IMR-90 (cell line): Measurements from ENCODE around the gene NBPF6. TPM values are rescaled to one million over a fixed set of nuclear protein-coding genes. Genes with fewer than 3 reads are reported as not detected.

Source experiments
- ATAC-seq: fragments of 200-7000 bp; cut with Tn5 transposase; 2 replicates; pipeline ENCODE4 v1.9.1; 2020; ENCODE audit warnings: low read depth, mild to moderate bottlenecking, moderate library complexity
- BruUV-seq: library from RNA; stranded (reverse); fragments of 400-500 nt; replicated peaks from 2 replicates; lab custom pipeline; 2021; lab: Mats Ljungman, UMichigan
- CTCF ChIA-PET: fragments of 300-600 bp; formaldehyde crosslinking; extraction: SDS; loops from one replicate; lab custom pipeline; 2021; ENCODE audit warnings: antibody characterized with exemption; lab: Yijun Ruan, JAX
- POLR2A ChIA-PET: fragments of 300-600 bp; sonication (Branson Sonifier 250); formaldehyde crosslinking; loops from one replicate; lab custom pipeline; 2022; ENCODE audit warnings: antibody characterized with exemption; ENCODE audit not compliant: unreplicated experiment; lab: Charles Lee
- DNase-seq: peaks from one replicate; pipeline ENCODE4 v3.0.0; 2013
- H2AFZ ChIP-seq: replicated peaks from 2 replicates; pipeline ENCODE3; 2013; ENCODE audit warnings: low read length, mild to moderate bottlenecking; ENCODE audit not compliant: poor library complexity
- H2AK5ac ChIP-seq: 2 replicates; pipeline ENCODE4 v1.6.1; 2013; ENCODE audit warnings: low read depth, low read length, inconsistent platforms
- H2AK9ac ChIP-seq: replicated peaks from 2 replicates; pipeline ENCODE3; 2013; ENCODE audit warnings: mild to moderate bottlenecking, low read depth, low read length, moderate library complexity; ENCODE audit not compliant: poor library complexity
- H2BK120ac ChIP-seq: 2 replicates; pipeline ENCODE4 v1.6.1; 2013; ENCODE audit warnings: low read depth, low read length, inconsistent platforms
- H2BK15ac ChIP-seq: 3 replicates; pipeline ENCODE4 v1.6.1; 2013; ENCODE audit warnings: low read depth, low read length, inconsistent platforms
- H2BK20ac ChIP-seq: 2 replicates; pipeline ENCODE4 v1.6.1; 2013; ENCODE audit warnings: low read depth, mild to moderate bottlenecking, inconsistent platforms, low read length, moderate library complexity
- H2BK5ac ChIP-seq: 2 replicates; pipeline ENCODE4 v1.6.1; 2013; ENCODE audit warnings: mild to moderate bottlenecking, low read depth, low read length, inconsistent platforms; ENCODE audit not compliant: poor library complexity, severe bottlenecking
- H3K14ac ChIP-seq: replicated peaks from 2 replicates; pipeline ENCODE4 v1.6.1; 2013; ENCODE audit warnings: low read depth, low read length, inconsistent platforms
- H3K18ac ChIP-seq: 2 replicates; pipeline ENCODE4 v1.6.1; 2013; ENCODE audit warnings: low read depth, low read length, control low read depth
- H3K23ac ChIP-seq: 2 replicates; pipeline ENCODE4 v1.6.1; 2013; ENCODE audit warnings: low read depth, low read length, inconsistent platforms
- H3K27ac ChIP-seq: 2 replicates; pipeline ENCODE4 v1.5.1; 2013; ENCODE audit warnings: mild to moderate bottlenecking, control low read depth, low read length; ENCODE audit not compliant: insufficient read depth
- H3K27me3 ChIP-seq: 2 replicates; pipeline ENCODE4 v1.6.1; 2013; ENCODE audit warnings: low read length; ENCODE audit not compliant: control insufficient read depth, insufficient read depth
- H3K36me3 ChIP-seq: 2 replicates; pipeline ENCODE4 v1.6.1; 2013; ENCODE audit warnings: low read length, mixed read lengths; ENCODE audit not compliant: control insufficient read depth, insufficient read depth
- H3K4ac ChIP-seq: 2 replicates; pipeline ENCODE4 v1.6.1; 2013; ENCODE audit warnings: low read depth, low read length, inconsistent platforms
- H3K4me1 ChIP-seq: 2 replicates; pipeline ENCODE4 v1.6.1; 2013; ENCODE audit warnings: low read length, mixed read lengths; ENCODE audit not compliant: control insufficient read depth, insufficient read depth
- H3K4me2 ChIP-seq: 2 replicates; pipeline ENCODE4 v1.6.1; 2013; ENCODE audit warnings: low read depth, mild to moderate bottlenecking, control low read depth, low read length, moderate library complexity
- H3K4me3 ChIP-seq: 2 replicates; pipeline ENCODE4 v1.5.1; 2013; ENCODE audit warnings: low read depth, mild to moderate bottlenecking, control low read depth, low read length, moderate library complexity; ENCODE audit not compliant: insufficient read depth
- H3K56ac ChIP-seq: 2 replicates; pipeline ENCODE4 v1.6.1; 2013; ENCODE audit warnings: low read length, inconsistent platforms; ENCODE audit not compliant: insufficient read depth; ENCODE audit errors: extremely low read depth
- H3K79me1 ChIP-seq, 2 experiments: 2 replicates each; pipeline ENCODE4 v1.6.1; 2013; ENCODE audit warnings: low read length in 2 of 2, inconsistent platforms in 1 of 2, low read depth in 1 of 2
- H3K9ac ChIP-seq: 2 replicates; pipeline ENCODE4 v1.6.1; 2013; ENCODE audit warnings: low read depth, low read length, control low read depth
- H3K9me1 ChIP-seq: 2 replicates; pipeline ENCODE4 v1.6.1; 2013; ENCODE audit warnings: low read length, inconsistent platforms; ENCODE audit not compliant: insufficient read depth
- H3K9me3 ChIP-seq: 2 replicates; pipeline ENCODE4 v1.6.1; 2013; ENCODE audit warnings: low read length; ENCODE audit not compliant: control insufficient read depth, insufficient read depth
- H4K20me1 ChIP-seq: 2 replicates; pipeline ENCODE4 v1.6.1; 2013; ENCODE audit warnings: low read length, inconsistent platforms; ENCODE audit not compliant: insufficient read depth
- H4K5ac ChIP-seq: 2 replicates; pipeline ENCODE4 v1.6.1; 2013; ENCODE audit warnings: mild to moderate bottlenecking, low read depth, low read length, control low read depth
- H4K8ac ChIP-seq, 2 experiments: 2 replicates each; pipeline ENCODE4 v1.6.1; 2013; ENCODE audit warnings: low read depth in 2 of 2, low read length in 2 of 2, control low read depth in 1 of 2, inconsistent platforms in 1 of 2
- H4K91ac ChIP-seq: 2 replicates; pipeline ENCODE4 v1.6.1; 2013; ENCODE audit warnings: low read depth, low read length, inconsistent platforms; ENCODE audit not compliant: insufficient read depth
- BHLHE40 ChIP-seq: fragments of 150-350 bp; IDR thresholded peaks from 2 replicates; pipeline ENCODE4 v1.6.1; 2016; ENCODE audit warnings: mild to moderate bottlenecking, low read depth, low read length
- WGBS, 2 experiments: methylation state at CpG; one replicate each; pipeline versions ENCODE4 v1.1.5 to v1.1.7; 2013; ENCODE audit warnings: missing lambda C conversion rate in 2 of 2; ENCODE audit not compliant: insufficient read length in 1 of 2; ENCODE audit errors: extremely low coverage in 2 of 2; 5-methylcytosine and 5-hydroxymethylcytosine counted together
- dilution Hi-C: fragments of 300-500 bp; cut with HindIII; formaldehyde crosslinking; loops from one replicate; pipeline ENCODE4 v1.14.3; 2018; ENCODE audit warnings: low sequenced_read_pairs; ENCODE audit not compliant: unreplicated experiment
- in situ Hi-C: fragments of 300-500 bp; cut with MboI; formaldehyde crosslinking; loops from 3 replicates; pipeline ENCODE4 v1.14.3; 2019; ENCODE audit warnings: low sequenced_read_pairs, inconsistent platforms, mixed read lengths
- intact Hi-C: fragments of 100-400 bp; cut with micrococcal nuclease; formaldehyde crosslinking; loops from 2 replicates; pipeline ENCODE4 v1.10.0; 2022
- polyA plus RNA-seq, 3 experiments: library from polyadenylated mRNA; depleted of rRNA; stranded (reverse); fragments of >200 nt; gene quantifications; 2 replicates each; pipeline ENCODE4 v1.2.3, GENCODE V29; 2012; ENCODE audit warnings: low replicate concordance in 1 of 3
- total RNA-seq: library from RNA; depleted of rRNA; stranded (reverse); fragments of >200 nt; gene quantifications from 2 replicates; pipeline ENCODE4 v1.2.3, GENCODE V29; 2012
- TF ChIP-seq, protein P1 (sequence below): conservative IDR thresholded peaks from 2 replicates; pipeline ENCODE4 v1.5.1; 2012; ENCODE audit warnings: mild to moderate bottlenecking, low read depth, low read length, improper control_type of control experiment

Gene NBPF6
- total and polyA plus RNA-seq, 2 of the 4 experiments (the other 2 are of a cell fraction): not detected

DNA sequence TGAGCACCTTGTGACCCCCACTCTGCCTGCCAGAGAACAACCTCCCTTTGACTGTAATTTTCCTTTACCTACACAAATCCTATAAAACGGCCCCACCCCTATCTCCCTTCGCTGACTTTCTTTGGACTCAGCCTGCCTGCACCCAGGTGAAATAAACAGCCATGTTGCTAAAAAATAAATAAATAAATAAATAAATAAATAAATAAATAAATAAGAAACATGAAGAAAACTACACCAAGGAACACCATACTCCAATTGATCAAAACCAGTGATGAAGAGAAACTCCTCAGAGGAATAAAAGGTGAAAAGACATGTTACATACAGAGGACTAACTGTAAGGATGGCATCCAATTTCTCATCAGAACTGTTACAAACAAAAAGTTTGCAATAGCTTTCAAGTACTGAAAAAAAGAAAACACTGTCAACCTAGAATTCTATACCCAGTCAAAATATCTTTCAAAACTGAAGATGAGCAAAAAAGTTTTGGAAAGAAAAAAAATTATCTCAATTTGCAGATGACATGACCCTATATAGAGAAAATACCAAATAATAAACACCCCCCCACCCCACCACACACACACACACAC, 28.4 kb downstream of the NBPF6 start:
- H2BK20ac ChIP-seq: no peak overlapping the region
- POLR2A ChIA-PET: no interaction called here
- no peaks in the 10 kb centered on the region for H3K36me3 ChIP-seq
- no peaks in the 10 kb centered on the region for H3K79me1 ChIP-seq
- H2BK15ac ChIP-seq: no peak overlapping the region
- no peak overlapping the region for H3K4me2 ChIP-seq
- H4K8ac ChIP-seq: no peak overlapping the region
- CTCF ChIA-PET: no interaction called here
- H3K4me1 ChIP-seq: no peaks in the 10 kb centered on the region
- H3K9me1 ChIP-seq: no peaks in the 10 kb centered on the region
- no peak overlapping the region for H2BK5ac ChIP-seq
- no peak overlapping the region for H3K9ac ChIP-seq
- no peaks in the 10 kb centered on the region for H3K9me3 ChIP-seq
- no peak overlapping the region for H3K14ac ChIP-seq
- no peak overlapping the region for H2AK5ac ChIP-seq
- H2BK120ac ChIP-seq: no peak overlapping the region
- no peak overlapping the region for H4K91ac ChIP-seq
- no peak overlapping the region for H4K5ac ChIP-seq
- H3K4ac ChIP-seq: no peak overlapping the region
- H3K4me3 ChIP-seq: no peak overlapping the region
- ATAC-seq (no peak), DNase-seq (no peak)
- no peak overlapping the region for H2AFZ ChIP-seq
- no peak overlapping the region for H3K27ac ChIP-seq
- no peak overlapping the region for H3K18ac ChIP-seq
- in situ Hi-C loops (no loop called here), dilution Hi-C loops (no loop called here), intact Hi-C loops (no loop called here)
- no peaks in the 10 kb centered on the region for H3K27me3 ChIP-seq
- H4K20me1 ChIP-seq: no peaks in the 10 kb centered on the region
- TF ChIP-seq, protein P1, sequence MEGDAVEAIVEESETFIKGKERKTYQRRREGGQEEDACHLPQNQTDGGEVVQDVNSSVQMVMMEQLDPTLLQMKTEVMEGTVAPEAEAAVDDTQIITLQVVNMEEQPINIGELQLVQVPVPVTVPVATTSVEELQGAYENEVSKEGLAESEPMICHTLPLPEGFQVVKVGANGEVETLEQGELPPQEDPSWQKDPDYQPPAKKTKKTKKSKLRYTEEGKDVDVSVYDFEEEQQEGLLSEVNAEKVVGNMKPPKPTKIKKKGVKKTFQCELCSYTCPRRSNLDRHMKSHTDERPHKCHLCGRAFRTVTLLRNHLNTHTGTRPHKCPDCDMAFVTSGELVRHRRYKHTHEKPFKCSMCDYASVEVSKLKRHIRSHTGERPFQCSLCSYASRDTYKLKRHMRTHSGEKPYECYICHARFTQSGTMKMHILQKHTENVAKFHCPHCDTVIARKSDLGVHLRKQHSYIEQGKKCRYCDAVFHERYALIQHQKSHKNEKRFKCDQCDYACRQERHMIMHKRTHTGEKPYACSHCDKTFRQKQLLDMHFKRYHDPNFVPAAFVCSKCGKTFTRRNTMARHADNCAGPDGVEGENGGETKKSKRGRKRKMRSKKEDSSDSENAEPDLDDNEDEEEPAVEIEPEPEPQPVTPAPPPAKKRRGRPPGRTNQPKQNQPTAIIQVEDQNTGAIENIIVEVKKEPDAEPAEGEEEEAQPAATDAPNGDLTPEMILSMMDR: no peak
- no peak for TF ChIP-seq BHLHE40
- H2AK9ac ChIP-seq: no peak overlapping the region
- H3K56ac ChIP-seq: no peak overlapping the region
- WGBS, 2 experiments: no CpG with 5 or more reads among the region's 2 CpGs
- H3K23ac ChIP-seq: no peak overlapping the region
- no TSS peak for BruUV-seq
